Daoy (cell line): ENCODE results near the gene B4GALNT2. TPM values are rescaled to one million over a fixed set of nuclear protein-coding genes. Genes with fewer than 3 reads are reported as not detected.
"Not testable (repeated sequence)": the region's sequence is repeated elsewhere in the genome, so short reads cannot be mapped to it uniquely, and the experiment has no call there.

Experiments
- DNase-seq: peaks from one replicate; pipeline ENCODE4 v3.0.0-alpha.2; 2015; ENCODE audit warnings: low read depth
- total RNA-seq: library from RNA; depleted of rRNA; stranded (reverse); fragments of >200 nt; shearing (Covaris generic); gene quantifications from 2 replicates; pipeline ENCODE4 v1.2.3, GENCODE V29; 2014

The B4GALNT2 gene
- total RNA-seq, 1 experiment from 2014 or later: 0.63 TPM

GRCh38 chr17:49180998-49181635 lies 48.5 kb downstream of the B4GALNT2 start:
- no peak for DNase-seq

DNA sequence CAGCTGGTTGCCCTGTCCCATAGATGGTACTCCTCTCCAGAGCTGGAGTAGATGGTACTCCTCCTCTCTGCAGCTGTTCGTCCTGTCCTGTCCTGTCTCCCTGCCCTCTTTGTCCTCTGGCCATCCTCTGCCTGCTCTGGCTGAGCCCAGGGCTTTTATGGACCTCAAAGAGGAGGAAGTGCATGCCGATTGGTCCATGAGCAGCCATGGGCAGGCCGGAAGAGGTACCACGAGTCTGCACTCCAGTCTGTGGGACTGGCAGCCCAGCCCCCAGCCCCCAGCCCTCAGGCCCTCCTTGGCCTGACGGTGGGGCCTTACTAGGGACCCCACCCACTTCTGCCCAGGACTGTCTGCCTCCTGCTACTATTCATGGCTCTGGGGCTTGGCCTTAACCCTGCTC lies 50.8 kb downstream of the B4GALNT2 start:
- DNase-seq: no peak

DNA sequence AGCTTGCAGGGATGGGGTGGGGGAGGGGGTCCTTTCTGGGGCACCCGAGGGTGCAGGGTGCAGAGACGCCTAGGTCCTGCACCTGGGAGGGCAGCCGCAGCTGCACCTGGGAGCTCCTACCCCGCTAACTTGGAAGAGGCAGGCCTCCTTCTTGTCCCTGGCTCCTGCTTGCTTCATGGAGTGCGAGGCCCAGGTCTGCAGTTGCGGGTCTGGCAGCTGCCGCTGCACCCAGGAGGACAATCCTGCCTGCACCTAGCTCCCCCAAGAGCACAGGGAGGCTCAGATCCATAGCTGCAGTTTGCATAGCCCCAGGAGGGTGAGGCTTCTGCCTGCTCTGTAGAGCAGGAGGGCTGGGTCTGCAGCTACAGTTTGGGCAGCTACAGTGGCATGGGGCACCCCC lies 51.2 kb downstream of the B4GALNT2 start:
- DNase-seq: no peak

- DNase-seq: not testable (repeated sequence)
Measured at GRCh38 chr17:49184522-49184921, 52.0 kb downstream of the B4GALNT2 start.

DNA sequence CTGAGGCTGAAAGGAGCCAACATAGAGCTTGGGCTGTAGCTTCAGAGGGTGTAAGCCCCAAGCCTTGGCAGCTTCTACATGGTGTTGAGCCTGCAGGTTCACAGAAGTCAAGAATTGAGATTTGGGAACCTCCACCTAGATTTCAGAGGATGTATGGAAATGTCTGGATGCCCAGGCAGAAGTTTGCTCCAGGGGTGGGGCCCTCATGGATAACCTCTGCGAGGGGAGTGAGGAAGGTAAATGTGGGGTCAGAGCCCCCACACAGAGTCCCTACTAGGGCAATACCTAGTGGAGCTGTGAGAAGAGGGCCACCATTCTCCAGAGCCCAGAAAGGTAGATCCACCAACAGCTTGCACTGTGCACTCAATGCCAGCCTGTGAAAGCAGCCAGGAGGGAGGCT lies 52.8 kb downstream of the B4GALNT2 start:
- DNase-seq: not testable (repeated sequence)

DNA sequence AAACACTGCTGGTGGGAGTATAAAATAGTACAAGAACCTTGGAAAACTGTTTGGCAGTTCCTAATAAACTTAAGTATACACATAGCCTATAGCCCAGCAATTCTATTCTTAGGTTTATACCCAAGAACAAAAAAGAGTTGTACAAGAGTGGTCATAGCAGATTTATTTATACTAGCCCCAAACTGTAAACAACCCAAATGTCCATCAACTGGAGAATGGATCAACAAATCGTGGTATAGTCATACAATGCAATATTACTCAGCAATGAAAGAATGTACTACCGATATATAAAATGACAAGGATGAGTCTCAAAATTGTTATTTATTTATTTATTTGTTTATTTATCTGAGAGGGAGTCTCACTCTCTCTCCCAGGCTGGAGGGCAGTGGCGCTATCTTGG lies 54.7 kb downstream of the B4GALNT2 start:
- DNase-seq: no peak

DNA sequence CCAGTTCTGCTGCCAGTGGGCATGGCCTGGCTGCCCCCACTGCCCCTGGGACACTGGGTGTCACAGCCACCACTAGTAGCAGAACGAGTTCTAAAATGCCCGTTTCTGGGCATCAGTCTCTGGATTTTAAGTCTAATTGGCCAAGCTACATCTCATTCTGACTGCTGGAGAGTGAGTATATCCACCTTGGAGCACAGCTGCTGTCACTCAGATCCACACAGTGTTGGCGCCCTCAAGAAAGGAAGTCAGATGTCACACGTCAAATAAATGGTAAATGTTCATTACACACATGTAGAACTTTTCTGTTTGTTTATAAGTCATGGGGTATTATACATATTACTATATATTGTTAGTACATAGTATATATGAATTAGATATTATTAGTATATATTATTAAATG lies 58.4 kb downstream of the B4GALNT2 start:
- no peak for DNase-seq

GRCh38 chr17:49191409-49191916 lies 58.9 kb downstream of the B4GALNT2 start:
- DNase-seq: no peak

GRCh38 chr17:49191917-49192741 lies 59.6 kb downstream of the B4GALNT2 start:
- DNase-seq: peak; percentile 84

GRCh38 chr17:49193513-49194296 lies 61.1 kb downstream of the B4GALNT2 start:
- DNase-seq: peak; percentile 77

DNA sequence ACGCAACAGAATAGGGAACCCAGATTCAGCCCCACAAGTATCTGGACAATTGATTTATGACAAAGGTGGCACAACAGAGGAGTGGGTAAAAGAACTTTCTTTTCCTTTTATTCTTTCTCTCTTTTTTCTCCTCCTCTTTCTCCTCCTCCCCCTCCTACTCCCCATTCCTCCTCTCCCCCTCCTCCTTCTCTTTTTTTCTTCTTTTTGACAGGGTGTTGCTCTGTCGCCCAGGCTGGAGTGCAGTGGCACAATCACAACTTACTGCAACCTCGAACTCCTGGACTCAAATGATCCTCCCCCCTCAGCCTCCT lies 61.7 kb downstream of the B4GALNT2 start:
- DNase-seq: no peak

- no peak for DNase-seq
Measured at GRCh38 chr17:49195751-49196150, 63.2 kb downstream of the B4GALNT2 start.

DNA sequence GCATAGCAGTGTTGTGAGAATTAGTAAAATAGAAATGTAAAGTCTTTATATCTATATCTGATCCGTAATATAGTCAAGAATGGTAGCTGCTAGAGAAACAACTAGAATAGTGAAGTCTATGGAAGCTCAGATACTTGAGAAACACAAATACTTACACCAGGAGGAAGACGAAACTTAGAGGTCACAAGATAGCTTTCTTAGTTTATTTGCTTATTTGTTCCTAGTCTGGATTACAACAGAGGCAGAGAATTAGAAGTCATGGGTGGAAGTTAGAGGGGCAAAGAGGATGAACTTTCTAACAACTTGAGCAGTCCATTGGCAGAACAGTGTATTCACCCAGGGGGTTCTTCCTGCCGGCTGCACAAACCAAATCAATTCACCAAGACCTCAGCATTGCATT lies 64.0 kb downstream of the B4GALNT2 start:
- DNase-seq: no peak

DNA sequence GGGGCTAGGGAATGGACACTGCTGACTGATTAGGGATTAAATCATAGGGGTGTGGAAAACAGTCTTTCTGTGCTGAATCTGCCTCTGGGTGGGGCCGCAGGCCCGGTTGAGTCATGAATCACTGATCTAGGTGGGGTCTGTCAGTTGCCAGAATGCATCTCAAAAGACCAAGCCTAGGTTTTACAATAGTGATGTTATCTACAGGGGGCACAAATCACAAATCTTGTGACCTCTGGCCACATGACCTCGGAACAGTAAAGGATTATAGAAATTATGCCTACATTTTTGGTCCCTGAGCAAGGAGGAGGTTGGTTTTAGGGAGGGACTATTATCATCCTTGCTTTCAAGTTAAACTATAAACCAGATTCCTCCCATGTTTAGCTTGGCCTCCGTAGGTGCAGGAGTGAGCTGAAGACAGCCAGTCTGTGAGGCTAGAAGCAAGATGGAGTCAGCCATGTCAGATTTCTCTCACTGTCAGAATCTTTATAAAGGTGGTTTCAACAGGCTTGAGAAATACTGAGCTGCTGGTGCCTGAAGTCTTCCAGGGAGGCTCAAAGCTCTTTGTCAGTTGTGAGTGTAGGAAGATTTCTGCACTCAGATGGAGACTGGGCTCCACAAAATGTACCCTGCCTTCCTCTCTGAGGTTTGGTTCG lies 64.9 kb downstream of the B4GALNT2 start:
- DNase-seq: peak; percentile 40

DNA sequence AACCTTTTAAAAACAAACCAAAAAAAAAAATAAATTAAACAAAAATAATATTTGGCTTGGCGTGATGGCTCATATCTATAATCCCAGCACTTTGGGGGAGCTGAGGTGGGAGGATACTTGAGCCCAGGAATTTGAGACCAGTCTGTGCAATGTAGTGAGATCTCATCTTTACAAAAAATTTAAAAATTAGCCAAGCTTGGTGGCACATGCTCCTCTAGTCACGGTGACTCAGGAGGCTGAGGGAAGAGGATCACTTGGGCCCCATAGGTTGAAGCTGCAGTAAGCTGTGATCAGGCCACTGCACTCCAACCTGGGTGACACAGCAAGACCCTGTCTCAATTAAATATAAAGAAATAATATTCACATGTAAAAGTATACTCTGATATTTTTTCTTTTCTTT lies 65.6 kb downstream of the B4GALNT2 start:
- no peak for DNase-seq

- no peak for DNase-seq
Measured at GRCh38 chr17:49200423-49201083, 68.0 kb downstream of the B4GALNT2 start.

- DNase-seq: peak; percentile 20
Measured at GRCh38 chr17:49201481-49201927, 68.9 kb downstream of the B4GALNT2 start.

- DNase-seq: no peak
Measured at GRCh38 chr17:49203796-49204195, 71.2 kb downstream of the B4GALNT2 start.

- no peak for DNase-seq
Measured at GRCh38 chr17:49204516-49204915, 71.9 kb downstream of the B4GALNT2 start.

- no peak for DNase-seq
Measured at GRCh38 chr17:49209061-49209571, 76.5 kb downstream of the B4GALNT2 start.
